ENCODE data around the gene FAAH. TPM values are rescaled to one million over a fixed set of nuclear protein-coding genes. Genes with fewer than 3 reads are reported as not detected.

FAAH gene
- 9.8 and 11.6 TPM in 2 replicates for total RNA-seq

GRCh38 chr1:46394108-46394871 is at the start of gene FAAH:
Gene FAAH, plus strand, starts transcription at chr1:46394317. Its CDS starts 32 bp downstream, at chr1:46394349.

Other genes starting within 250 kb of the FAAH start
- 31.9 and 57.6 TPM in 2 replicates for gene TSPAN1, start 219.2 kb upstream of the FAAH start, total RNA-seq
- gene P3R3URF, start 217.8 kb upstream of the FAAH start, total RNA-seq: not detected in 2 replicates
- gene POMGNT1, start 195.9 kb upstream of the FAAH start, total RNA-seq: 97.0 and 112 TPM in 2 replicates
- 7.8 and 10.1 TPM in 2 replicates for gene LURAP1, start 191.0 kb upstream of the FAAH start, total RNA-seq
- gene RAD54L, start 146.6 kb upstream of the FAAH start, total RNA-seq: 3.1 and 7.3 TPM in 2 replicates
- 68.7 and 90.7 TPM in 2 replicates for gene LRRC41, start 90.7 kb upstream of the FAAH start, total RNA-seq
- 487 and 601 TPM in 2 replicates for gene UQCRH, start 90.6 kb upstream of the FAAH start, total RNA-seq
- gene NSUN4, start 53.5 kb upstream of the FAAH start, total RNA-seq: 18.9 and 22.3 TPM in 2 replicates
- not detected in 2 replicates for gene DMBX1, start 95.5 kb downstream of the FAAH start, total RNA-seq
- gene KNCN, start 157.3 kb downstream of the FAAH start, total RNA-seq: not detected in 2 replicates
- gene MKNK1, start 210.0 kb downstream of the FAAH start, total RNA-seq: 16.2 and 21.6 TPM in 2 replicates
- gene MOB3C, start 222.5 kb downstream of the FAAH start, total RNA-seq: 7.3 and 11.4 TPM in 2 replicates